ENCODE results near the gene LMTK2.
"Not testable (repeated sequence)": the region's sequence is repeated elsewhere in the genome, so short reads cannot be mapped to it uniquely, and the experiment has no call there.

LMTK2 gene

DNA sequence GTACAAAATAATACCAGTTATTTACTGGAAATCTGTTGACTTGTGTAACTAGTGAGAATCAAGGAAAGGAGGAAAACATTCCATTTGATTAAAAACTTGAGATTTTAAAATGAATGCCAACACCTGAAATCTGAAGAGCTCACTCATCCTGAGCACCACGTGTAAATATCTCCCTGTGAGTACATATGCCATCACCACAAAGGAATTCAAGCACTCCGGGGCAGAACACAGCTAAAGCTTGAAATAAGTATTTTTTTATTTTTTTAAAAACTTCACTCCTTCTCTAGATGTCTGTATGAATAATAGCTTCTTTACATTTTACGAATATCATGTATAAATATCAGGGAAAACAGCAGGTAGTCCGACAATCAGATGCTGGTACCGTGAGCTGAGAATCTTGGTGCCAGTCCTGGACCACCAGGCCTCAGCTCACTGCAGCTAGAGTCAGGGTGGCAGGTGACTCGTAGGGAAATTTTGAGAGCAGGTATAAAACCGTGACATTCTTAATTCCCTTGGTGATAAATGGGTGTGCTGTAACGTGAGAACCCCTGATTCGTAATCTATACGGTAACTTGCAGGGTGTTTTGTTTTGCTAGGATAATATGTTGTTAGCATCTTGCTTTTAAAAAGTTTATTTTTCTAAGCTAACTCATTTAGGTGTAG, 12.7 kb downstream of the LMTK2 start:
- Histone ChIP-seq H3K9me2 (replicated peaks; ENCODE audit: insufficient read depth, low read length) (no peaks in the 10 kb centered on the region), H3K36me3 (ENCODE audit: low read length) (no peaks in the 10 kb centered on the region), H3K4me3 (ENCODE audit: insufficient read depth, low read length, poor library complexity, severe bottlenecking) (no peak overlapping the region), H4K20me1 (ENCODE audit: low read depth, low read length) (peaks cover 30% of the 10 kb centered on the region), H2AFZ (ENCODE audit: low read depth, low read length, severe bottlenecking) (no peak overlapping the region), H3K79me2 (ENCODE audit: insufficient read depth, low read length) (peaks cover 16% of the 10 kb centered on the region; the same call in 1 of the 2 replicates), H3K4me2 (ENCODE audit: low read depth, low read length, poor library complexity, severe bottlenecking) (no peak overlapping the region), H3K9me3 (ENCODE audit: insufficient read depth, low read length) (no peaks in the 10 kb centered on the region), H3K27ac (ENCODE audit: low read depth, low read length) (no peak overlapping the region), H3F3A (ENCODE audit: insufficient read depth) (no peaks in the 10 kb centered on the region), H3K9ac (ENCODE audit: low read length) (no peak overlapping the region), H3K27me3 (ENCODE audit: low read length) (no peaks in the 10 kb centered on the region)
- TF ChIP-seq, protein P1, sequence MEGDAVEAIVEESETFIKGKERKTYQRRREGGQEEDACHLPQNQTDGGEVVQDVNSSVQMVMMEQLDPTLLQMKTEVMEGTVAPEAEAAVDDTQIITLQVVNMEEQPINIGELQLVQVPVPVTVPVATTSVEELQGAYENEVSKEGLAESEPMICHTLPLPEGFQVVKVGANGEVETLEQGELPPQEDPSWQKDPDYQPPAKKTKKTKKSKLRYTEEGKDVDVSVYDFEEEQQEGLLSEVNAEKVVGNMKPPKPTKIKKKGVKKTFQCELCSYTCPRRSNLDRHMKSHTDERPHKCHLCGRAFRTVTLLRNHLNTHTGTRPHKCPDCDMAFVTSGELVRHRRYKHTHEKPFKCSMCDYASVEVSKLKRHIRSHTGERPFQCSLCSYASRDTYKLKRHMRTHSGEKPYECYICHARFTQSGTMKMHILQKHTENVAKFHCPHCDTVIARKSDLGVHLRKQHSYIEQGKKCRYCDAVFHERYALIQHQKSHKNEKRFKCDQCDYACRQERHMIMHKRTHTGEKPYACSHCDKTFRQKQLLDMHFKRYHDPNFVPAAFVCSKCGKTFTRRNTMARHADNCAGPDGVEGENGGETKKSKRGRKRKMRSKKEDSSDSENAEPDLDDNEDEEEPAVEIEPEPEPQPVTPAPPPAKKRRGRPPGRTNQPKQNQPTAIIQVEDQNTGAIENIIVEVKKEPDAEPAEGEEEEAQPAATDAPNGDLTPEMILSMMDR (IDR thresholded peaks at IDR 0.05; ENCODE audit: insufficient read depth, low read length, poor library complexity, severe bottlenecking) = no peak
- no peak for TF ChIP-seq EZH2phosphoT487 (conservative IDR thresholded peaks at IDR 0.05; ENCODE audit: low read length)

GRCh38 chr7:98120559-98120958, 13.9 kb downstream of the LMTK2 start:
- H3K27me3 ChIP-seq (ENCODE audit: low read length) = no peaks in the 10 kb centered on the region
- H3K9me3 ChIP-seq (ENCODE audit: insufficient read depth, low read length) = no peaks in the 10 kb centered on the region
- H3K4me3 ChIP-seq (ENCODE audit: insufficient read depth, low read length, poor library complexity, severe bottlenecking) = no peak overlapping the region
- no peak overlapping the region for H2AFZ ChIP-seq (ENCODE audit: low read depth, low read length, severe bottlenecking)
- no peak overlapping the region for H3K4me2 ChIP-seq (ENCODE audit: low read depth, low read length, poor library complexity, severe bottlenecking)
- H3K27ac ChIP-seq (ENCODE audit: low read depth, low read length) = no peak overlapping the region
- TF ChIP-seq, protein P1 (IDR thresholded peaks at IDR 0.05; ENCODE audit: insufficient read depth, low read length, poor library complexity, severe bottlenecking) = no peak
- no peak for TF ChIP-seq EZH2phosphoT487 (conservative IDR thresholded peaks at IDR 0.05; ENCODE audit: low read length)
- H3F3A ChIP-seq (ENCODE audit: insufficient read depth) = no peaks in the 10 kb centered on the region
- no peak overlapping the region for H3K9ac ChIP-seq (ENCODE audit: low read length)
- H3K9me2 ChIP-seq (replicated peaks; ENCODE audit: insufficient read depth, low read length) = no peaks in the 10 kb centered on the region
- H4K20me1 ChIP-seq (ENCODE audit: low read depth, low read length) = peaks cover 31% of the 10 kb centered on the region
- H3K79me2 ChIP-seq (ENCODE audit: insufficient read depth, low read length) = peaks cover 11% of the 10 kb centered on the region; the same call in 1 of the 2 replicates
- H3K36me3 ChIP-seq (ENCODE audit: low read length) = no peaks in the 10 kb centered on the region

DNA sequence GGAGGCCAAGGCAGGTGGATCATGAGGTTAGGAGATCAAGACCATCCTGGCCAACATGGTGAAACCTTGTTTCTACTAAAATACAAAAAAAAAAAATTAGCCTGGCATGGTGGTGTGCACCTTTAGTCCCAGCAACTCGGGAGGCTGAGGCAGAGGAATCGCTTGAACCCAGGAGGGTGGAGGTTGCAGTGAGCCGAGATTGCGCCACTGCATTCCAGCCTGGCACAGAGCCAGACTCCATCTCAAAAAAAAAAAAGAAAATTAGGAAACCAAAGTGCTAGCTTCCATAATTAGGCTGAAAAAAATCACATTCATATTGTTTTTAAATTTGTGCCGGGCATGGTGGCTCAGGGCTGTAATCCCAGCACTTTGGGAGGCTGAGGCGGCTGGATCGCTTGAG, 14.7 kb downstream of the LMTK2 start:
- H3K4me3 ChIP-seq (ENCODE audit: insufficient read depth, low read length, poor library complexity, severe bottlenecking); H3K27me3 ChIP-seq (ENCODE audit: low read length); H2AFZ ChIP-seq (ENCODE audit: low read depth, low read length, severe bottlenecking); H3K27ac ChIP-seq (ENCODE audit: low read depth, low read length); H3K9ac ChIP-seq (ENCODE audit: low read length); H3K9me2 ChIP-seq (replicated peaks; ENCODE audit: insufficient read depth, low read length); H3F3A ChIP-seq (ENCODE audit: insufficient read depth); H3K36me3 ChIP-seq (ENCODE audit: low read length); H3K4me2 ChIP-seq (ENCODE audit: low read depth, low read length, poor library complexity, severe bottlenecking); H3K9me3 ChIP-seq (ENCODE audit: insufficient read depth, low read length): not testable (repeated sequence)
- H4K20me1 ChIP-seq (ENCODE audit: low read depth, low read length) = peaks cover 39% of the 10 kb centered on the region
- H3K79me2 ChIP-seq (ENCODE audit: insufficient read depth, low read length) = peaks cover 11% of the 10 kb centered on the region; the same call in 1 of the 2 replicates

DNA sequence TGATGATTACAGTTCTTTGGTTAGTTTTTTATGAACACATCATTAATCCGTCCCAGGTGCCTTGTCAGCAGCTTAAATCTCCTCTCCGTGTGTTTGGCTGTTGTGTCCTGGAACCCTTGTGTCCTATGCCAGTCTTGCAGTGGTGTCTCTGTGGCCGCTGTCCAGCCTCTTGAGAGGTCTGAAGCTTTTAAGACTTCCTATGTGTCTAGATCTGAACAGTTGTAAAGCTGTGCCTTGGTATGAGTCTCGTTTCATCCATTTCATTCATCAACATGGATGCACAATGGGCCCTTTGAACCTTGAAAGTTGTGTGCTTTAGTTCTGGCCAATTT, 16.7 kb downstream of the LMTK2 start:
- TF ChIP-seq, protein P1 (IDR thresholded peaks at IDR 0.05; ENCODE audit: insufficient read depth, low read length, poor library complexity, severe bottlenecking) = no peak
- no peak for TF ChIP-seq EZH2phosphoT487 (conservative IDR thresholded peaks at IDR 0.05; ENCODE audit: low read length)
- peaks cover 47% of the 10 kb centered on the region for H4K20me1 ChIP-seq (ENCODE audit: low read depth, low read length)
- no peak overlapping the region for H3K4me3 ChIP-seq (ENCODE audit: insufficient read depth, low read length, poor library complexity, severe bottlenecking)
- H3K27me3 ChIP-seq (ENCODE audit: low read length) = no peaks in the 10 kb centered on the region
- H2AFZ ChIP-seq (ENCODE audit: low read depth, low read length, severe bottlenecking) = no peak overlapping the region
- no peak overlapping the region for H3K27ac ChIP-seq (ENCODE audit: low read depth, low read length)
- no peaks in the 10 kb centered on the region; the same call in 1 of the 2 replicates for H3K79me2 ChIP-seq (ENCODE audit: insufficient read depth, low read length)
- H3K9me3 ChIP-seq (ENCODE audit: insufficient read depth, low read length) = no peaks in the 10 kb centered on the region
- no peak overlapping the region for H3K9ac ChIP-seq (ENCODE audit: low read length)
- H3K36me3 ChIP-seq (ENCODE audit: low read length) = no peaks in the 10 kb centered on the region
- H3F3A ChIP-seq (ENCODE audit: insufficient read depth) = no peaks in the 10 kb centered on the region
- no peaks in the 10 kb centered on the region for H3K9me2 ChIP-seq (replicated peaks; ENCODE audit: insufficient read depth, low read length)
- no peak overlapping the region for H3K4me2 ChIP-seq (ENCODE audit: low read depth, low read length, poor library complexity, severe bottlenecking)

Data from SU-DHL-6 (cell line).